ENCODE results near the gene CDC5L.

The CDC5L gene

GRCh38 chr6:44485601-44486401 is 98.3 kb downstream of the CDC5L start:
- Histone ChIP-seq H3K79me2 (ENCODE audit: control insufficient read depth, insufficient read depth, low read length, unreplicated experiment) (no peaks in the 10 kb centered on the region), H3K4me3 (ENCODE audit: low read depth, low read length) (no peak overlapping the region), H3K4me1 (ENCODE audit: control insufficient read depth, insufficient read depth, low read length, unreplicated experiment) (peaks cover 12% of the 10 kb centered on the region), H3K27me3 (ENCODE audit: insufficient read depth, low read length) (no peaks in the 10 kb centered on the region), H2AFZ (ENCODE audit: low read length, unreplicated experiment) (no peak overlapping the region), H3K36me3 (ENCODE audit: insufficient read depth, low read length) (no peaks in the 10 kb centered on the region), H3K27ac (ENCODE audit: low read depth, low read length) (no peak overlapping the region)

- Histone ChIP-seq H3K4me3 (ENCODE audit: low read depth, low read length) (no peak overlapping the region), H2AFZ (ENCODE audit: low read length, unreplicated experiment) (no peak overlapping the region), H3K27ac (ENCODE audit: low read depth, low read length) (no peak overlapping the region), H3K36me3 (ENCODE audit: insufficient read depth, low read length) (no peaks in the 10 kb centered on the region), H3K79me2 (ENCODE audit: control insufficient read depth, insufficient read depth, low read length, unreplicated experiment) (no peaks in the 10 kb centered on the region), H3K27me3 (ENCODE audit: insufficient read depth, low read length) (no peaks in the 10 kb centered on the region), H3K4me1 (ENCODE audit: control insufficient read depth, insufficient read depth, low read length, unreplicated experiment) (peaks cover 20% of the 10 kb centered on the region)
These were observed 99.5 kb downstream of the CDC5L start for GRCh38 chr6:44487002-44487401.

DNA sequence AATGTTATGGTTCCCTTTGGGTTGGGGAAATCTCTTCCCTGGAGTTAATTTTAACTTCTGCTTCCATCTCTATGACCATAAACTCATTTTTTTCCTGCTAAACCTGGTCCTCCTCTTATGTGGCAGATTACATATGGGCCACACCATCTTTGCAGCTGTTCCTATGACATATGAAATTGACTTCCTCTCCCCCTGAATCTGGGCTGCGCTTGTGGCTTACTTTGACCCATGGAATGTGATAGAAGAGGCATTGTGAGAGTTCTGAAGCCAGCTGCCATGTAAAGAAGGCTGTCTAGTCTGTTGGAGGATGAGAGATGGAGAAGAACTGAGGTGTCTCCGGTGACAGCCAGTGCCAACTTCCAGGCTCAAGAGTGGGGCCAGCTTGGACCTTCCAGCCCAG is 100.1 kb downstream of the CDC5L start:
- Histone ChIP-seq H3K36me3 (ENCODE audit: insufficient read depth, low read length) (no peaks in the 10 kb centered on the region), H3K4me1 (ENCODE audit: control insufficient read depth, insufficient read depth, low read length, unreplicated experiment) (peaks cover 20% of the 10 kb centered on the region), H3K79me2 (ENCODE audit: control insufficient read depth, insufficient read depth, low read length, unreplicated experiment) (no peaks in the 10 kb centered on the region), H2AFZ (ENCODE audit: low read length, unreplicated experiment) (no peak overlapping the region), H3K27ac (ENCODE audit: low read depth, low read length) (no peak overlapping the region), H3K4me3 (ENCODE audit: low read depth, low read length) (no peak overlapping the region), H3K27me3 (ENCODE audit: insufficient read depth, low read length) (no peaks in the 10 kb centered on the region)

- H2AFZ ChIP-seq (ENCODE audit: low read length, unreplicated experiment) = peak overlapping the region; percentile 76
- peaks cover 39% of the 10 kb centered on the region for H3K4me1 ChIP-seq (ENCODE audit: control insufficient read depth, insufficient read depth, low read length, unreplicated experiment)
- H3K79me2 ChIP-seq (ENCODE audit: control insufficient read depth, insufficient read depth, low read length, unreplicated experiment) = no peaks in the 10 kb centered on the region
- H3K36me3 ChIP-seq (ENCODE audit: insufficient read depth, low read length) = no peaks in the 10 kb centered on the region
- peak overlapping the region; percentile 90 for H3K27ac ChIP-seq (ENCODE audit: low read depth, low read length)
- peak overlapping the region; percentile 63 for H3K4me3 ChIP-seq (ENCODE audit: low read depth, low read length)
- H3K27me3 ChIP-seq (ENCODE audit: insufficient read depth, low read length) = no peaks in the 10 kb centered on the region
These were observed 102.6 kb downstream of the CDC5L start for GRCh38 chr6:44489910-44490604.

GRCh38 chr6:44493132-44493531 is 105.6 kb downstream of the CDC5L start:
- Histone ChIP-seq H3K79me2 (ENCODE audit: control insufficient read depth, insufficient read depth, low read length, unreplicated experiment) (no peaks in the 10 kb centered on the region), H3K4me1 (ENCODE audit: control insufficient read depth, insufficient read depth, low read length, unreplicated experiment) (peaks cover 41% of the 10 kb centered on the region), H3K27ac (ENCODE audit: low read depth, low read length) (no peak overlapping the region), H2AFZ (ENCODE audit: low read length, unreplicated experiment) (no peak overlapping the region), H3K27me3 (ENCODE audit: insufficient read depth, low read length) (no peaks in the 10 kb centered on the region), H3K36me3 (ENCODE audit: insufficient read depth, low read length) (no peaks in the 10 kb centered on the region), H3K4me3 (ENCODE audit: low read depth, low read length) (no peak overlapping the region)

- peaks cover 41% of the 10 kb centered on the region for H3K4me1 ChIP-seq (ENCODE audit: control insufficient read depth, insufficient read depth, low read length, unreplicated experiment)
- H3K79me2 ChIP-seq (ENCODE audit: control insufficient read depth, insufficient read depth, low read length, unreplicated experiment) = no peaks in the 10 kb centered on the region
- H3K27me3 ChIP-seq (ENCODE audit: insufficient read depth, low read length) = no peaks in the 10 kb centered on the region
- peak overlapping the region; percentile 82 for H2AFZ ChIP-seq (ENCODE audit: low read length, unreplicated experiment)
- peak overlapping the region; percentile 71 for H3K27ac ChIP-seq (ENCODE audit: low read depth, low read length)
- no peaks in the 10 kb centered on the region for H3K36me3 ChIP-seq (ENCODE audit: insufficient read depth, low read length)
- no peak overlapping the region for H3K4me3 ChIP-seq (ENCODE audit: low read depth, low read length)
These were observed 106.1 kb downstream of the CDC5L start for GRCh38 chr6:44493593-44493992.

DNA sequence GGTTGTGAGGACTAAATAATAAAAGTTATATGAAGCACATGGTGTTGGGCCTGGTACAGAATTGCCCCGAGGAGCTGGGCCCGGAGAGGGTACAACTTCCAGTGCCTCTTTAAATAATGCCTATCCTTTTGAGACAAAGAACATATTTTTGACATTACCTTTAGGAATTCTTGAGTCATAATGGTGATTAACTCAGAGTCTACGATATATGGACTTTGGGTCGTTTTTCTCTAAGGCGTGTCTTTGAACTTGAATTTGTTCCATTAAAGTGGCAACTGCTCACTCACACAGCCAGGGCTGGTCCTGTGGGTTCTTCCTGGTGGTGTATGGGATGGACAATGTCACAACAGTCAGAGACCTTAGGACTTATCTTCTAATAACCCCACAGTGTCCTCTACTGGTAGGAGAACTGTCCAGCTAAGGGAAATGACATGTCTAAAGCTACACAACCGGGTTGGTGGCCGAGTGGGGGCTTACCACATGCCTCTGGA is 106.5 kb downstream of the CDC5L start:
- H3K79me2 ChIP-seq (ENCODE audit: control insufficient read depth, insufficient read depth, low read length, unreplicated experiment) = no peaks in the 10 kb centered on the region
- H3K4me3 ChIP-seq (ENCODE audit: low read depth, low read length) = no peak overlapping the region
- no peaks in the 10 kb centered on the region for H3K36me3 ChIP-seq (ENCODE audit: insufficient read depth, low read length)
- no peaks in the 10 kb centered on the region for H3K27me3 ChIP-seq (ENCODE audit: insufficient read depth, low read length)
- peaks cover 41% of the 10 kb centered on the region for H3K4me1 ChIP-seq (ENCODE audit: control insufficient read depth, insufficient read depth, low read length, unreplicated experiment)
- H3K27ac ChIP-seq (ENCODE audit: low read depth, low read length) = peak overlapping the region; percentile 71
- H2AFZ ChIP-seq (ENCODE audit: low read length, unreplicated experiment) = peak overlapping the region; percentile 82

GRCh38 chr6:44495036-44495901 is 107.8 kb downstream of the CDC5L start:
- H3K36me3 ChIP-seq (ENCODE audit: insufficient read depth, low read length) = no peaks in the 10 kb centered on the region
- no peaks in the 10 kb centered on the region for H3K27me3 ChIP-seq (ENCODE audit: insufficient read depth, low read length)
- H2AFZ ChIP-seq (ENCODE audit: low read length, unreplicated experiment) = no peak overlapping the region
- H3K79me2 ChIP-seq (ENCODE audit: control insufficient read depth, insufficient read depth, low read length, unreplicated experiment) = no peaks in the 10 kb centered on the region
- no peak overlapping the region for H3K4me3 ChIP-seq (ENCODE audit: low read depth, low read length)
- peaks cover 34% of the 10 kb centered on the region for H3K4me1 ChIP-seq (ENCODE audit: control insufficient read depth, insufficient read depth, low read length, unreplicated experiment)
- H3K27ac ChIP-seq (ENCODE audit: low read depth, low read length) = no peak overlapping the region

DNA sequence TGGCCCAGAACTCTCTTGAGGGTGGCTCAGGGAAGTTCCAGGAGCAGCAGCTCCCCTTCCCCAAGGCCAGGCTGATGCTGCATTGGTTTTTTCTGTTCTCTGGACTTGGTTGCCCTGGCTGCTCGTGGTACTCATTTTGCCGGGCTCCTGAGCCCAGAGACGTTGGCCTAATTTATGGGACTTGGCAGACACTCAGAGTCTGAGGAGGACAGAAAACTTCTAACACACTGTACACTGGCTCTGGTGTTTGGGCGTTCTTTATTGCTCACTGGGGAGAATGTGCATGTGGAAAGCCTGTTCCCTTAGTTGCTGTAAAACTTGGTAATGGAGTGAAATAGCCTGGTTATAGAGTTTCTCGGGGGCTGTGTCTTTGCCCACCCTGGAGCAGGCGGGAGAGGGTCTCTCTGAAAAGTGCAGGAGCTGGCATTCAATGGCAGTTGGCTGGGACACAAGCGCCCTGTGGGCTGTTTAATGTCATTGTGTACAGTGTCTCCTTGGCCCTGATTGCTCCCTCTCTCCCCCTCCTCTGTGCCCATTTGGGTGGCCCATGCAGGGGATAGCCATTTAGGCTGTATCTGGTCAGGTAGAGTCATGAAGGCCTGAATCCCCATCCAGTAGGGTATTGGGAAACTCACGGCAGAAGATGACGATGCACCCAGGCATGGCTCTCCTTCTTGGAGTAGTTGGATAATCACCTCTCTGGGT is 109.3 kb downstream of the CDC5L start:
- Histone ChIP-seq H3K79me2 (ENCODE audit: control insufficient read depth, insufficient read depth, low read length, unreplicated experiment) (no peaks in the 10 kb centered on the region), H3K27me3 (ENCODE audit: insufficient read depth, low read length) (0 out of 2 replicates have a peak, but pooled peaks cover 4% of the 10 kb centered on the region), H3K36me3 (ENCODE audit: insufficient read depth, low read length) (no peaks in the 10 kb centered on the region), H3K27ac (ENCODE audit: low read depth, low read length) (no peak overlapping the region), H2AFZ (ENCODE audit: low read length, unreplicated experiment) (no peak overlapping the region), H3K4me1 (ENCODE audit: control insufficient read depth, insufficient read depth, low read length, unreplicated experiment) (peaks cover 21% of the 10 kb centered on the region), H3K4me3 (ENCODE audit: low read depth, low read length) (no peak overlapping the region)

GRCh38 chr6:44497807-44498206 is 110.3 kb downstream of the CDC5L start:
- H3K27me3 ChIP-seq (ENCODE audit: insufficient read depth, low read length) = 0 out of 2 replicates have a peak, but pooled peaks cover 4% of the 10 kb centered on the region
- H2AFZ ChIP-seq (ENCODE audit: low read length, unreplicated experiment) = no peak overlapping the region

More at GRCh38 chr6:44497807-44498206, 110.3 kb downstream of the CDC5L start:
- no peaks in the 10 kb centered on the region for H3K79me2 ChIP-seq (ENCODE audit: control insufficient read depth, insufficient read depth, low read length, unreplicated experiment)
- H3K4me1 ChIP-seq (ENCODE audit: control insufficient read depth, insufficient read depth, low read length, unreplicated experiment) = peaks cover 21% of the 10 kb centered on the region
- no peak overlapping the region for H3K27ac ChIP-seq (ENCODE audit: low read depth, low read length)
- H3K36me3 ChIP-seq (ENCODE audit: insufficient read depth, low read length) = no peaks in the 10 kb centered on the region
- H3K4me3 ChIP-seq (ENCODE audit: low read depth, low read length) = no peak overlapping the region
